Fibroblast of mammary gland (primary cell): ENCODE measurements around the gene GATD1.

Experiments used
- DNase-seq: peaks from one replicate; pipeline ENCODE4 v3.0.0-alpha.2; 2010; ENCODE audit warnings: low read depth
- H3K4me3 ChIP-seq: 2 replicates; pipeline ENCODE4 v1.5.1; 2011; ENCODE audit warnings: low read depth, mild to moderate bottlenecking, low read length, moderate library complexity; ENCODE audit not compliant: control insufficient read depth
- CTCF ChIP-seq: conservative IDR thresholded peaks from 2 replicates; pipeline ENCODE4 v1.5.1; 2011; ENCODE audit warnings: low read depth, low read length, inconsistent platforms; ENCODE audit not compliant: control insufficient read depth, insufficient read depth

The GATD1 gene

GRCh38 chr11:770642-771616 lies 6.4 kb downstream of the GATD1 start:
- no peak for TF ChIP-seq CTCF
- DNase-seq: no peak
- no peak overlapping the region for H3K4me3 ChIP-seq

- no peak for TF ChIP-seq CTCF
- no peak for DNase-seq
- no peak overlapping the region for H3K4me3 ChIP-seq
These were observed 7.2 kb downstream of the GATD1 start for GRCh38 chr11:769887-770641.

- no peak overlapping the region for H3K4me3 ChIP-seq
- DNase-seq: no peak
- TF ChIP-seq CTCF: no peak
These were observed 10.0 kb downstream of the GATD1 start for GRCh38 chr11:767238-767637.

GRCh38 chr11:766936-767210 lies 10.4 kb downstream of the GATD1 start:
- no peak overlapping the region for H3K4me3 ChIP-seq
- TF ChIP-seq CTCF: no peak
- no peak for DNase-seq

GRCh38 chr11:766106-766935 lies 11.0 kb downstream of the GATD1 start:
- no peak for DNase-seq
- no peak overlapping the region for H3K4me3 ChIP-seq

GRCh38 chr11:765802-766091 lies 11.5 kb downstream of the GATD1 start:
- no peak overlapping the region for H3K4me3 ChIP-seq
- no peak for DNase-seq
- no peak for TF ChIP-seq CTCF

More at GRCh38 chr11:766106-766935, 11.0 kb downstream of the GATD1 start:
- no peak for TF ChIP-seq CTCF
